Kidney capillary endothelial cell (primary cell): ENCODE results near the gene FAM174B.

Source experiments
- DNase-seq: peaks from one replicate; pipeline ENCODE4 v3.0.0-alpha.2; 2018; ENCODE audit warnings: low spot score

FAM174B gene

DNA sequence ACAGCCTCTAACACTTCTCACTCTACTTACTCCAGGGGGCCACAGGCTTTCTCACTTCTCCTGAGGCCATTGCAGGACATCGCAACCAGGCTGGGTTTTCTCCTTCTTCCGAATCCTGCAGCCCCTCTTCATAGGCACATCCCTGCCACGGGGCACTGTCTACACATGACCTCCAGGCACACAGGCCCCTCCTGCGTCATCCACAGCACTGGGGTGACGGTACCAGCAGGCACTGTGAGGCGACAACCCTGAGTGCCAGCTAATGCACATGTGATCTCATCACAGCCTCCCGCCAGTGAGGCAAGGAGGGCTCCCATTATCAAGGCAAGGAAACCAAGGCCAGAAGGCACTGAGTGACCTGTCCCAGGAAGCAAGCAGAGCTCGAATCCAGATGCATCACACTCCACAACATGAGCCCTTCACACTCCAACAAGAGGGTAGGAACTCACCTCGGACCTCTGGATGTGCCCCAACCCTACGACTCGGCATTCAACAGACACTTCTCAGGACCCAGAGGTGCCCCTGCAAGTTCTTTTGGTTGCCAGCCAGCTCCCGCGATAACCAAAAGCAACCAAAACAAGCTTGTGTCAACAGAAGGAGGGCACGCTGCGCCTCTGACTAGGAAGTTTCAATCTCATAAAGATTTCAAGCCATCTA lies 16.7 kb downstream of the FAM174B start:
- no peak for DNase-seq

DNA sequence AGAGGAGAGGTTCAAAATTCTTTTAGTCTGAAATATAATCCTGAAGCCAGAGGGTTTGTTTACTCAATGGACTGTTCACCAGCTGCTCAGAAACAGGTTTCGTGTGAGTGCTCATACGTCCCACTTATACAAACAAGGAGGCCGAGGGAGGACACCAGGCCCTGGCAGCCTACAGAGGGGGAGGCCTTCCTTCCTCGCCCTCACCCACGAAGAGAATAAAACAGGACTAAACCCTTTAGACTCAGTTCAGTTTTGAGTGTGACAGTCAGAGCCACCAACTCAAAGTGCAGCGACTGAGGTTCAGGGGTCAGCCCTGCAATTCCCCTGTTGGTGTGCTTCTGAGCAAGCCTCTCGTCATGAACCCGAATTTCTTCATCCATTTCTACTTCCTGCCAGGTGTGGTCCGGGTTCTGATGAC lies 17.3 kb downstream of the FAM174B start:
- no peak for DNase-seq

DNA sequence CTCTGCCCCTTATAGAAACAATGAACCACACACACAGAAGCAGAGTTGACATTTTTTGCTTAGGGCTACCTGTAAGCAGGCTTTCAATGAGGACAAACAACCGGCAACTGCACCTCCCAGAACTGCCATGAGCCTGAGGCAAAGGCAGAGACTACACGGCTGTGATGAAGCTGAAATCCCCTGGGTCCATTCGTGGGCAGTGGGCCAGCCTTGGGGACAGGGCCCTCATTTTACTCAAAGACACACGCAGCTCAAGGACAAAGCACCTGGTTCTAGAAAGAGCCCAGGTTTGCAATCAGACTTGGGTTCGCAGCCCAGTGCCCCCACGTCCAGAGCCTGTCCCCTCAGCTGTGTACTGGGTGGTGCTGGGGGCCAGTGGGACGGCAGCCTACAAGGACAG lies 17.9 kb downstream of the FAM174B start:
- no peak for DNase-seq

DNA sequence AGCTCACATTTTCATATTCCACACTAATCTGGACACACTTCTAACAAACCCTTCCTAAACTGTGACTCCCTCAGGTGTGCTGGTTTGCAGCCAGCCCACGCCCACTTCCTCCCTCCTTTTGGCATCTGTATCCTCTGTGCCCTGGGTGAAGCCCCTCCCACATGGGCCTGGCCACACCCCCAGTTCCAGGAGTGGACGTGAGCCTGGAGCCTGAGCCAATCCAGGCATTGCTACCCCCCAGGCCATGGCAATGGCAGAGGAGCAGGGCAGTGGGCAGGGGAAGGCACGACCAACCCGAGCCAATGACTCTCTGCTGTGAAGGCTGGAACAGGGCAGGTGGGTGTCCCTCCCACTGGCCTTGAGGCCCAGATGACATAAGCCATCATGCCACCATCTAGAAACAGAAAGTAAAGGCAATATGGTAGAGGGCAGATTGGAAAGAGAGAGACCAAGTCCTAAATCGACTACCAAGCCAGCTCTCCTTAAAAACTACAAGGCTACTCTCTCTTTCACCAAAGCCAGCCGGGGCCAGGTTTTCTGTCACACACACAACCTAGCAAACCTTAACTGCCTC lies 18.6 kb downstream of the FAM174B start:
- DNase-seq: no peak

DNA sequence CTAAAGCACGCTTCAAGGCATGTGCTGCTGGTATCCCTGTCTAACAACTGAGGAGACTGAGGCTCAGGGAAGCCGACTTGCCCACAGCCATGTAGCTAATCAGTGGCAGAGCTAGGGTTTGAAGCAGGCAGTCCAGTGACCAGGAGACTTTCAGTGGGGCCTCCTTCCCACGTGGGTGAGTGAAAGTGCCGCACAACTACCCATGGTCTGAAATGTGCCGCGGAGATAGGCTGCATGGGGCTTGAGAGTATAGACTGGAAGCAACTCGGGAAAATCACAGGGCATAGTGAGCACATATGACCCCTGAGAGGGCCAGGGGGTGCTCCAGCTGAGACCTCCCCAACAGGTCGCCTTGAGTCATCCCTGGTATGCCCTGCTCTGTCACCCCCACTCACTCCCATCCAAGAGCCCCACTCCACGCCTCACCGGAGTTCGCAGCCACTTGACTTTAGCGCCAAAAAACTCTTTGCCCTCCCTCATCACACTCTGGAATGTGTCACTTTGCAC lies 19.1 kb downstream of the FAM174B start:
- no peak for DNase-seq

DNA sequence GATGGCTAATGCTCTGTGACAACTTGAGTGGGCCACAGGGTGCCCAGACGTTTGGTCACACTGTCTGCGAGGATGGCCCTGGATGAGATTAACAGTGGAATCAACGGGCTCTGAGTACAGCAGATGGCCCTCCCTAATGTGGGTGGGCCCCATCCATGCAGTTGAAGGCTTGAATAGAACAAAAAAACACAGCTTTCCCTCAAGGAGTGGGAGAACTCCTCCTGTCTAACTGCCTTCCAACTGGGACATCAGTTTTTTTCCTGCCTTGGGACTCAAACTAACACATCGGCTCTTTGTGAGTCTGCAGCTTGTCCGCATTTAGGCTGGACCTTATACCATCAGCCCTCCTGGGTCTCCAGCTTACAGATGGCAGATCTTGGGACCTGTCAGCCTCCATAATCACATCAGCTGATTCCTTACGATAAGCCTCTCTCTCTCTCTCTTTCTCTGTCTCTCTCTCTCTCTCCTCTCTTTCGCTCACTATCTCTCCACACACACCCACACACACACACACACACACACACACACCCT lies 20.8 kb downstream of the FAM174B start:
- DNase-seq: no peak

DNA sequence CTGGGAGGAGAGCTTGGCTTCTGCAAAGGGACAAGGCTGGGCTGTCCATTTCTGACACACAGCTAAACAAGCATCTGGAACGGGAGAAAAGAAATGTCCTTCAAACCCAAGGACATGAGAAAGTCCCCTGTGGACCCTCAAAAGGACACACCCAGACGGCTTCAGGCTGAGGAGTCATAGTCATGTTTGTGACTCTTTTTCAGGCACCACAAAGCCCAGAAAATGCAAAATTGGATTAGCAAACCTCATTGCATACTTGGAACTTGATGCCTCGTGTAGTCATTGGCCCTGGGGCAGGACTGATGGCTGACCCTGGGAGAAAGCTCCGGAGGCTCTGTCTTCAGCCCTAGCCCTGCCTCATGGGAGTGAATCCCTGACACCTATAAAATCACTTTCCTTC lies 21.5 kb downstream of the FAM174B start:
- no peak for DNase-seq

DNA sequence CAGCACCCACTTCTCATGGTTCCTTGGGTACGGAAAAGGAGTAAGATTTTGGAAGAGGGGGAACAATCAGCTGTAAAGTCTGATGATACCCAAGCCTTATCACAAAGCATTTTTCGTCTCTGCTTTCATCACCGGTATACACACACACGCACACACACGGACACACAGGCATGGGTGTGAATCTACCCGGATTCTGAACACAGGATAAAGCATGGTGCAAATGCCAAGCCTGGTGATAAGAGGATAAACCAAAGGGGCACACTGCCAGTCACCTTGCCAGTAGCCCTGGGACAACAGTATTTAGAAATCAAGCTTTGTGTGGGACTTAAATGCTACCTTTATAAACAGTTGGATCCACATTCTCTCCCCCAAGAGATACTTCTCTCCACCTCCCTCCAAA lies 22.2 kb downstream of the FAM174B start:
- DNase-seq: no peak

DNA sequence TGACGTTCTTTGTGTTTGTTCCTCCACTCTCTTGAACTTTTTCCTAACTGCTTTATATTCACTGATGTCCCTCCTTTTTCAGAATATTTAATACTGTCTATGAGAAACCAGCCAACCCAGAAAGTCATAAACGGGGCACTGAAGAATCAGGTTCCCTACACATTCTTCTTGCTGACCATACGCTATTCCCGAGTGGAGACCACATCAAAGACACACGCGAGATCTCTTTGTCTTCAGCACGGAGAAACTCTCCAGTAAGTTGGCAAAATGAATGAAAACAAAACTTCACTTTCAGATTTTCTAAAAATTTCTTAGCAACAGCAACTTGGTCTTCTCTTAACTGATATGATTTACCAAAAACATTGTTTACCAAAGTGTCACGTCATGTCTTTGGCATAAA lies 22.6 kb downstream of the FAM174B start:
- no peak for DNase-seq

DNA sequence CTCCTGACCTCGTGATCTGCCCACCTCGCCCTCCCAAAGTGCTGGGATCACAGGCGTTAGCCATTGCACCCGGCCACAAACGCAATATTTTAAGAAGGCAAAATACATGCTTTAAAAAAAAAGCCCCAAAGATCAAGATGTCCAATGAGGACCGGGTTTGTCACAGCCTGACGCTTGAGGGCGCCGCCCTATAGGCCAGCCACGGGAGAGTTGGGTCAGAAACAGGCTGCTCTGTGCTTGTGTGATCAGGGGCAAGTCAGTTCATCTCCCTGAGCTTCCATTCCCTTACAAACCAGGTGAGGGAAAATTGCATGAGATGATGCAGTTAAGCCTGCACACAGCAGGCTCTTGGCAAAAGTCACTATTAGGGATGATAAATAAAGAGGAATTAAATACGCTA lies 23.9 kb downstream of the FAM174B start:
- DNase-seq: no peak

DNA sequence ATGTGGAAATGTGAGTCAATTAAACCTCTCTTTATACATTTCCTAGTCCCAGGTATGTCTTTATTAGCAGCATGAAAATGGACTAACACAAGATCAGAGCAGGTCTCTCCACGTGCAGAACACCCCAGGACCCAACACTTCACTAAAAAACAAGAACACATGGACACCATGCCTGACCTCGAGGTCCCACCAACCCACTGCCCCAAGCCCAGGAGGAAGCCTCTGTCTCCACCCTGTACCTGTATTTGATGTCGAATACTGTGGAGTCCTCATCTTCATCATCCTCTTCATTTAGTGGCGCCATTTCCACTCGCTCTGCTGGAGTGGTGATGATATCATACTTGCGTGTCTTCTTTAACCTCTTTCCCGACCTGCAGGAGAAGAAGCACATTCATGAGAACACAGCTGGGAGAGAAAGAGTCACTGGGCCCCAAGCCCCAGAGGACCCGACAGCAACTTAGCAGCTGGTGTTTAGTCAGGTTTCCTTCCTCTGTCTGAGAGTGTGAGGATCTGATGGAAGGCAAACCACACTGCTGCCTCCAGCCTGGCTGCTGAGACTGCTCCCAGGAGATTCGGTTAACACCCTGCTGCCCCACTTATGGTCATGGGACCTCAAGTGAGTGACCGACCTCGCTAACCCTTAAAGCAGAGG lies 25.5 kb downstream of the FAM174B start:
- peak; percentile 70 for DNase-seq

DNA sequence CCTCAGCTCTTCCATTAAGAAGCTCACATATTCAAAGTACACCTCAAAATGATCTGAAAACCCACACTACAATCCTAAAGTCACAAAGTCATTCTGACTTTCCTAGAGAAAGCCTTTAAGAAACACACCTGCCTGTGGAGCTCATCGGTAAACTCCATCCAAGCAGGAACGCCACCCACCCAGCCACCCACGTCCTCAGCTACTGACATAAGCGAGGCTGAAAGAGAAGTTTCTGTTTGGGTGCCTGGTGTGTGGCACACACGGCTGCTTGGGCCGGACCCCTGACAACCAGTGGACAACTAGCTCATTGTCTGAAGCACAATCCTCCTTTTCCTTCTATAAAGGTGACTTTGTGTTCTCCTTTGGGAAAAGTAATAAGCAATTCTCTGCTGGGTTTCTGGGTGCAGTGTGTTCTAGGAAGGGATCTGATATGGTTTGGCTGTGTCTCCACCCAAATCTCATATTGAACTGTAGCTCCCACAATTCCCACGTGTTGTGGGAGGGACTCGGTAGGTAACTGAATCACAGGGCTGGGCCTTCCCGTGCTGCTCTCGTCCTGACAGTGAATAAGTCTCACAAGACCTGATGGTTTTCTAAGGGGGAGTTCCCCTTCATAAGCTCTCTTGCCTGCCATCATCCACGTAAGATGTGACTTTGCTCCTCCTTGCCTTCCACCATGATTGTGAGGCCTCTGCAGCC lies 26.1 kb downstream of the FAM174B start:
- DNase-seq: no peak

DNA sequence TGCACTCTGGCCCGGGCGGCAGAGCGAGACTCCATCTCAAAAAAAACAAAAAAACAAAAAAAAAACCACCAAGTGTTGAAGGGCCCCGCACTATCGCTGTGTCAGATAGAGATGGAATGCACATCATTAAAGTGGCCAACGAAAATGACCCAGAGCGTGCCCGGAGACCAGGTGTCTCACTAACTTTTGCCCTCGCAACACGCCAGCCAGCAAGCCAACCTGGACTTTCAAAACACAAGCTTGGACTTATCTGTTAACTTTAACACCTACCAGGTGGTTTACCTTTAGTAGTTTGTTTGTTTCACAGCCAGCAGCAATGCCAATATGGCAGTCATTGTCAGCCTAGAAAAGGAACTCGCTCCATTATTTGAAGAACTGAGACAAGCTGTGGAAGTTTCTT lies 28.6 kb downstream of the FAM174B start:
- no peak for DNase-seq

DNA sequence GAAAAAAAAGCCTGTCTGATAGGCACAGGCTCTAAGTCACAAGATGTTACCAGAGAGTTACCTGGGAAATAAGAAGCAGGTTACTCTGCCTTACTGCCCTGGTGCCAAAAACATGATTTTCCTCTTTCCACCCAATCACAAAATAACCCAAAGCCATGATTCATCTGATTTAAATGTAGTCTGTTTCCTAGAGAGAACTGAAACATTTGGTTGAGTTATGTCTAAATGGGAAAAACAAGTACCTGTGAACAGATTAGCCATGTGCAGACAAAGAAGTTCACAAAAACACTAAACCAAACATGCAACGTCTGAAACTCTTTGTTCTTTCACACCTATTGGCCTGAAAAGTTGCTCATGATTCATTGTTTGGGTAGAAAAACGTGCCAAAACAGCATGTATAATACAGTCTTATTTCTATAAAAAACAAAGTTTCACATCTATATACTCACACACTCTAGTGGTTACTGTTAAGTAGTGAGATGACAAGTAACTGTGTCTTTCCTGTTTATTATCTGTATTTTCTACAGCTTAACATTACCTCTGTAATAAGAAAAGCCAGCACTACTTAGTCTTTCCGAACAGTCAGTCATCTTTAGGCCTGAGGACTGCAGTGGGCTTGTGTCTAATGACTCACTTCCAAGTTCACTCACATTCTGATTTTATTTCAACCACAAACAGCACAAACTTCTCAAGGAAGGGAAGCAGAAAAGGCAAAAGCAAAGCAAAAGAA lies 30.2 kb downstream of the FAM174B start:
- peak; percentile 70 for DNase-seq

DNA sequence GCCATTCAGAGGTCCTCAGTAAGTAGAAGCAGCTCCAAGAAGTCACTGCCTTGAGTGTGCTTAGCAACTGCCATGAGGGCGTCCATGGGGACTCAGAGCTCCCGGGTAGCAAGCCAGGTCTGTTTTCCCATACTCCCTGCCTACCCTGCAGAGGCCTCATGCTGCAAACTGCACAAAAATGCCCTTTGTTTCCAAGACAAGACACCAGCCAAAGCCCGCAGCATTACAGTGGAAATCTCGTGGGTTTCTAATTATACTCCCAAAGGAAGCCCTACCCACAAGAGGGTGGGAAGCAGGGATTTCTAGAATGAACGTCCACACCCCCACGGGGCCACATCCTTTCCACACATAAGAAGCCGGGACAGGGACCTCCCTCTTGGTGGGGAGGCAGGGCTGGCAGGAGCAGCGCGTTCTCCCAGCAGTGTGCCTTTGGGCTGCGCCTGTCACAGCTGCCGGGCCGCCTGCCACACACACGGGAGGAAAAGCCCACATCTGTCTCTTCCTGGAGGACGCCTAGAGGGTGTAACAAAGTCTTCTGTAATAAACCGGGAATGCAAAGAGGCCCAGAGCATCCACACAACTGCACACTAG lies 31.1 kb downstream of the FAM174B start:
- DNase-seq: no peak

DNA sequence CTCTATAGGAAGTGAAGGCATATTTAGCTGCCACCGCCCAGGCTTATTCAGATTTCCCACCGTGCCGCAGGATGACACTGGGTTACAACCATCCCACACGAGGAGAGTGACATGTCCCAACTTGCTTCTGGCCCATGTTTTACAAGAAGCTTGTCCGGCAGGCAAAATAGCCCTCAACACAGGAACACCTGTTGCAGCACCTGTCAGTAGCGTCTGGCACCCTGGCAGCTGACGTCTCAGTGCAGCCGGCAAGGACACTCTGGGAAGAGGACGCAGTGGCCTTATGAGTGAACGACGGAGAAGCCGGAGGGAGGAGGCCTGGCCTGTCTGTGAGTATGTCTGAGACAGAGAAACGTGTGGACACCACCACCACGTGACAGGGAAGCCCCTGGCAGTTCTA lies 32.1 kb downstream of the FAM174B start:
- DNase-seq: no peak

DNA sequence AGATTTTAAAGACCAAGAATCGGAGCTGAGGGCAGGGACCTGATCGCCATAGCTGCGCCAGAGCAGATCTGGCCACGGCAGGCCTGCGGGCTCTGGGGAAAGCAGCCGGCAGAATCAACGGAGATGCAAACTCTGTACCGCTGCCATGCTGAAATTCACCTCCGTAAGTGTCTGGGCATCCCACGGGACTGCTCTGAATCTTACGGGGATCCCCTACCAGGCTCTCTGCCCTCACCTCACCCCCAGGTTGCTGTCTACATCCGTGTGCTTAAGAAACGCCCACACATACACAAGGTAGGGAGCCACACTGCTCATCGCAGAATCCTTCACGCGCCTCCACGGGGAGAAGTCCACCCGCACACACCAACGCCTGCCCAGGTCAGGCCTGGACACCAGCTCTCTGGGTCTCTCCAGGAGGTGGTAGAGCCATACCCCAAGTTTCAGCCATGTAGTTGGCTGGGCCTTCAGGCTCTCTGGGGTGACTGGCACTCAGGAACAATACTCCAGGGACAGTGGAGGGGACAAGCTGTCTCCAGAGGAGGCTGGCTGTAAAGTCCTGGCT lies 33.5 kb downstream of the FAM174B start:
- DNase-seq: no peak

DNA sequence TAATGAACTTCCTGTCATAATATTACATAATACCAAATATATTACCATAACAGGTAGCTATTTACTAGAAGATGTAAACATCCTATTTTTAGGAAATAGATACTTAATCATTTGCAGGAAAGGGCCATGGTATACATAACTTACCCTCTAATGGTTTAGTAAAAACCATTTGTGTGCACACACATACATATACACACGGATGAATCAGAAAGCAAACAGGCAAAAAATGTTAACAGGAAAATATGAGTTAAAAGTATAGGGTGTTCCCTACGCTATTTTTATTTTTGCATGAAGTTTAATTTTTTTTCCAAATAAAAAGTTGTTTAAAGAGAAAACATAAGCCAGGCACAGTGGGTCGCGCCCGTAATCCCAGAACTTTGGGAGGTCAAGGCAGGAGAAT lies 34.6 kb downstream of the FAM174B start:
- no peak for DNase-seq

DNA sequence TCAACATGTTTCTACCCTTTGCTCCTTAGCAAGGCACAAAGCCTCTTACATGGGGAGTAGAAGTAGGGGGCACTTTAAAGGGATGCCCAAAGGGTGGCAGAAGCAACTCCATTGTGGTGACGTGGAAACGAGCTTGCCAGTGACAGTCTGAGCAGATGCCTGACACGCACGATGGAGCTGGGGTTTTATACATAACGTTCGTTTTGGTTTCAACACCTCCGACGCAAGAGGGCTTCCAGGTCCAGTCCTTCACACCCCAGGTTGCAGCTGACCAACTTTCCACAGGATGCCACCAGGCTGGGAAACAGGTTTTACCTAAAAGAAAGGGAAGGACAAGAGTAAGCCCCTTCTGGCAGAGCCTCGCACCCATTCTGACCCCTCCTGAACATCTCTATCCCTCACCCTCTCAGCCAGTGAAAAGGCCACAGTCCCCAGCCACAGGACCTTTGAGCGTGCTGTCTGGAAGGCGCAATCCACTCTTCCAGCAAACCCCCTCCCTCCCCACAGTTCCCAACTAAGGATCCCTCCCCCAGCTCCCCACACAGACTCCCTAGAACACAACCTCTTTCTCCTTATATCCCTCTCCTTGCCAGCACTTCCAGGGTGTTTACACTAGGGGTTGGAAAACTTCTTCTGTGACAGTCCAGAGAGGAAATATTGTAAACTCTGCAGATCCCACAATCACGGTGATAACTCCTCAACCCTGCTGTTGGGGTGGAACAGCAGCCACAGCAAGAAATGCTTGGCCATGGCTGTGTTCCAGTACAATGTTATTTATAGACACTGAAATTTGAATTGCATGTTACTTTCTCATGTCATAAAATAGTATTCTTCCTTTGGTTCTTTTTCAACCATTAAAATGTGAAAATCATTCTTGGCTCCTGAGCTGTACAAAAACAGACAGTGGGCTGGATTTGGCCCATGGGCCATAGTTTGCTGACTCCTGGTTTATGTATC lies 36.2 kb downstream of the FAM174B start:
- no peak for DNase-seq
